HG02981 (cell line): ENCODE measurements around the gene FAM111A.

ENCODE experiments used
- ATAC-seq: cut with Tn5 transposase; IDR thresholded peaks from one replicate; pipeline ENCODE4 v1.9.1; 2021; ENCODE audit warnings: mild to moderate bottlenecking, moderate library complexity; ENCODE audit not compliant: unreplicated experiment

FAM111A gene

GRCh38 chr11:59179121-59179520, 36.5 kb downstream of the FAM111A start:
- ATAC-seq: no peak

- no peak for ATAC-seq
Measured at GRCh38 chr11:59180168-59180776, 37.6 kb downstream of the FAM111A start.

DNA sequence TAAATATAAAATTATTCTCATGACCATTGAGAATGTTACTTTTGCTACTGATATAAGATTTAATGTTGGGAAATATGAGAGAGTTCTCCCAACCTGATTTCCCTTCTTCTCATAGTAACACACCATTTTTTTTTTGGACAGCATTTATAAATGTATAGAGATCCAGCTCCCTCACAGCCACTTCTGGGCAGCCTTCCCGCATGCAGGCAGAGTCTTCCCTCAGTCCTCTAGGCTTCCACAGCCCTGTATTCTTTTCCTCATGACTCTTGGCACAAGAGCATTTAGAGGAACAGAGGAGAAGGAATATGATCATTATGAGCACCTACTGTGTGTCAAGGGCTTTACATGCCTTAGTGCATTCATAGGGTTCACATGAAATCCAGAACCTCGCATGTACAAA, 38.3 kb downstream of the FAM111A start:
- ATAC-seq: no peak

DNA sequence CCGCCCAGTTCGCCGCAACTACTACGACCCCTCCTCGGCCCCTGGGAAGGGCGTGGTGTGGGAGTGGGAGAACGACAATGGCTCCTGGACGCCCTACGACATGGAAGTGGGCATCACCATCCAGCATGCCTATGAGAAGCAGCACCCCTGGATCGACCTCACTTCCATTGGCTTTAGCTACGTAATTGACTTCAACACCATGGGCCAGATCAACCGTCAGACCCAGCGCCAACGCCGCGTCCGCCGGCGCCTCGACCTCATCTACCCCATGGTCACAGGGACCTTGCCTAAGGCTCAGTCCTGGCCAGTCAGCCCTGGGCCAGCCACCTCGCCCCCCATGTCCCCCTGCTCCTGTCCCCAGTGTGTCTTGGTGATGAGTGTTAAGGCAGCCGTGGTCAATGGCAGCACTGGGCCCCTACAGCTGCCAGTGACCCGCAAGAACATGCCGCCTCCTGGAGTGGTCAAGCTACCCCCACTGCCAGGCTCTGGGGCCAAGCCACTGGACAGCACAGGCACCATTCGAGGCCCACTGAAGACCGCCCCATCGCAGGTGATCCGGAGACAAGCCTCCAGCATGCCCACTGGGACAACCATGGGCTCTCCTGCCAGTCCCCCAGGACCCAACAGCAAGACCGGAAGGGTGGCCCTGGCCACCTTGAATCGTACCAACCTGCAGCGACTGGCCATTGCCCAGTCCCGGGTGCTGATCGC, 39.2 kb downstream of the FAM111A start:
- ATAC-seq: no peak

- ATAC-seq: peak; percentile 50
Measured at GRCh38 chr11:59182457-59183151, 39.9 kb downstream of the FAM111A start.

- no peak for ATAC-seq
Measured at GRCh38 chr11:59183771-59184170, 41.1 kb downstream of the FAM111A start.

- no peak for ATAC-seq
Measured at GRCh38 chr11:59184691-59185339, 42.2 kb downstream of the FAM111A start.

DNA sequence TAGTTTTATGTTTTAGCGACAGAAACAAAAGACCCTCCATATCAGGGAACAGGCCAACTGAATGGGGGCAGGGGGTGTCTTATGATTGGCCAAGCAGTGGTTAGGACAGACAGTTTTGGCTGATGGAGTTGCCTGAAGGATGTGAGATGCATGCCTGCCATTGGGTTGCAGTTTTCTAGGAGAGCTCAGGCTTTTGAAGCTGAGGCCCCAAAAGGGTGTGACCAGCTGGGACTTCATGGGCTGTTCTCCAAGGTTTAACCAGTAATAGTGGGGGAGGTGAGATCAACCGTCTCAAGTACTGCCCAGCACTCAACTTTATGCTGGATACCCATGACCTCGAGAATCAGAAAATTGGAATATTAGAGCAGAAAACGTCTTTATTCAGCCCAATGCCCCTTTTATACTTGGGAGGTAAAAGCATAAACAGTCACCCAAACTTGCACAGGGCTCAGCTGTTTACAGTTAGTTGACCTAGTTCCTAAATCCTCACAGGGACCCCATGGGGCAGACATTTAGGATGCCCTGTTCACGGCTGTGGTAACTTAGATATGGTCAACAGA, 42.8 kb downstream of the FAM111A start:
- no peak for ATAC-seq

DNA sequence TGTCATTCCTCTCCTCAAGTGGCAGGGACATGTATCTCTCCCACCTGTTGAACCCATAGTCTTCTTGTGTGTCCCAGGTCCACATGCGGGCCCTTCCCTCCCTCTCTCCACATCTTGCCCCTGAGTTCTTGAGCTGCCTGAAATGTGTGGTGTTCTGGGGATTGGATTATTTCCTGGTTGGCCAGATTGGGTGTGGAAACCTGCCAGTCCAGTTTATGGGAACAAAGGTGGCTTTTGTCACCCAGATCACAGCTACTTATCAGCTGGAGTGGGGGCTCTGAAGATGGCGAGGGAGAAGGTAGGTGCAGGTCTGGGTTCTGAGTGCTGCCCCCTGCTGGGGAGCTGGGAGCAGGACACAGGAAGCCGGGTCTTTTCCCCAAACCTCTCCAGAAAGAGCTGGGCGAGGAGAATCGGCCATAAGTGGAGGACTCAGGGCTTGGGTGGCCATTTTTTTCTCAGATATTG, 43.5 kb downstream of the FAM111A start:
- ATAC-seq: peak; percentile 53

GRCh38 chr11:59187035-59187434, 44.4 kb downstream of the FAM111A start:
- ATAC-seq: no peak

DNA sequence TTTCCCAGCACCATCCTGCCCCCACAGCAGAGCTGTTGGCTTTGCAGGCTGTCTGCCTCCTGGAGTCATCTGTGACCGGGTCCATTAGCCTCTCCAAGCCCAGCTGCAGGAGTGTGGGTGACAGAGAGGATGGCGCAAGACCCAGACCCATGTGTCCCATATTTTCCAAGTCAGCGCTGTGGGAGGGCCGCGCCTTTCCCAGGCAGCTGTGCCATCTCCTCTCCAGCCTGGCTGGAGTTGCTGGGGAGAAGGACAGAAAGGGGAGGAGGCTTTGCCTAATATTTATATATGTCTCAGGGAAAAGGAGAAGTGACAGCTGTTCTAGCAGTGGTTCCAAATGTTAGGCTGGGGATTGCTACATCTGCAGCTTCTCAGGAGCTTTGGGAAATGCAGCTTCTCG, 44.9 kb downstream of the FAM111A start:
- ATAC-seq: no peak

GRCh38 chr11:59188954-59189353, 46.3 kb downstream of the FAM111A start:
- ATAC-seq: no peak

DNA sequence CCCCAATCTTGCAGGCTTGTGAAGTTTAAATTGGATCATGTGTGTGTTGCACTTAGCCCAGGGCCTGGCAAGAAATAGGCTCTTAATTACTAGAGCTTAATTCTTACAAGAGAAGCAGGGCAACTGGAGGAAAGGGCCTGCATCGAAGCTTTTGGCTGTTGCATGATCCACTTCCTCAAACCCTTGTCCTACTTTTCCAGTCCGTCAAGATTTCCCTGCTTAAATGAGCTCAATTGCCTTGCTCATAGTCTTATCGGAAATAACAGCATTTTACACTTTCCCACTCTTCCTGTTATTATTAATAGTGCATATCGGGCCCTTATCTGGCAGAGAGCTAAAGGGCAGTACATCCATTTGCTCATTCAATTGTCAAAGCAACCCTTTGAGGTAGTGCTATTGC, 47.3 kb downstream of the FAM111A start:
- ATAC-seq: no peak

GRCh38 chr11:59191095-59191494, 48.4 kb downstream of the FAM111A start:
- ATAC-seq: no peak

DNA sequence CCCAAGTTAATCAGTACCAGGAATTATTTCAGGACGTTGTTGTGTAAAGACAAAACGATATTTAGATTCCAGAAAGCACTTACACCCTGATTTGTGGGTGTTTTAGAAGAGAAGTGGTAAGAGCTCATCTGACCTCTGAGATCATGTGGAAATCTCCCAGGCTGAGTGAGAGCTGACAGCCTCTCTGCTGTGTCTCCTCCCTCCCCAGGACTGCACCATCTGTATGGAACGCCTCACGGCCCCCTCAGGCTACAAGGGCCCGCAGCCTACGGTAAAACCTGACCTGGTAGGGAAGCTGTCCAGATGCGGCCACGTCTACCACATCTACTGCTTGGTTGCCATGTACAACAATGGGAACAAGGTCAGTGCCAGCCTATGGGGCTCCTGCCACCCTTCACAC, 49.2 kb downstream of the FAM111A start:
- no peak for ATAC-seq

DNA sequence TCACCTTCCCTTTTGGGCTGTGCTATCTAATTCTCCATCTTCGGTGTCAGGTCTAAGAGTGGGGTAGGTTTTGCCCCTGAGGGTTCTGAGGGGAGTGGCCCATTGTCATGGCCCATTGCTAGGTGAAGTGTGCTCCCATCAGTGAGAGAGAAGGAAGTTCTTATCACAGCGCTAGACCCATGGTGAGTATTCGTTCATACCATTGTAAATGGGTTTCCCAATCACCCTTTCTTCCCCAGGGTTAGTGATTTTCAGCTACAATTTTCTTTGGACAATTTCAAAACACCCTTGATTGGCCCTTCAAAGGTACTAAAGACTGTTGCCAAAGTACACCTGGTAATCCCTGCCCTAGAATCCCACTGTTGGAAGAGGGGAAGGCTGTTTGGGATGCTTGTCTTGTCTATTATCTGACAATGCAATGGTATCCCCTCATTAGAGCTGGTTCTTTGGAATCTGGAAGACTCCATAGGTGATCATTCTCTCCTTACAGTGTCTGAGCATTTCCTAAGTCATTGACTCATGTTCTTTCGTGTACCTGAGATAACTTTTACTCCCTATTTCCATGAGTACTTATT, 49.9 kb downstream of the FAM111A start:
- ATAC-seq: no peak

DNA sequence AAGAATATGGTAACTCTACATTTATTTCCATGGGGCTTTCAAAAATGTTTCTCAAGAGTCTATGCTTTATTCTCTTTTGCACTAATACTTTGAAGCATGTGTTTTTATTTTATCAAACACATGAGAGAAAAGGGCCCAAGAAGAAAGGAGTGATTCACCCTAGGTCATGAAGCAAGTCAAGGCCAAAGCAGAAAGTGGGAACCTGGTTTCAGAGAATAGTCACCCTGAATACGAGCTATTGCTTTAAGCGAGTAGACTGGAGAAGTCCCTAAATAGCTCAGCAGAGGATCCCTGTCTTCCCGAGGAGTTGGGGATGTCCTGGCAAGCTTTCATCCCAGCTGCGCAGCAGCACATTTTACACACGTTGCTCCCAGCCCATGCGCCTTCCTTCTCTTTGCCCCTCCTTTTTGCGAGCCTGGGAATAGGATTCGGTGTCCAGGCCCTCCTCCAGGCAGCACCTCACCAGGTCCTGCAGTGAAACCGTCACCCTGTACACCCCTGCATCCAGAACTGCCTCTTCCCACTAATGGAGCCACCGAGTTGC, 51.0 kb downstream of the FAM111A start:
- no peak for ATAC-seq

- ATAC-seq: no peak
Measured at GRCh38 chr11:59195586-59195985, 52.9 kb downstream of the FAM111A start.

DNA sequence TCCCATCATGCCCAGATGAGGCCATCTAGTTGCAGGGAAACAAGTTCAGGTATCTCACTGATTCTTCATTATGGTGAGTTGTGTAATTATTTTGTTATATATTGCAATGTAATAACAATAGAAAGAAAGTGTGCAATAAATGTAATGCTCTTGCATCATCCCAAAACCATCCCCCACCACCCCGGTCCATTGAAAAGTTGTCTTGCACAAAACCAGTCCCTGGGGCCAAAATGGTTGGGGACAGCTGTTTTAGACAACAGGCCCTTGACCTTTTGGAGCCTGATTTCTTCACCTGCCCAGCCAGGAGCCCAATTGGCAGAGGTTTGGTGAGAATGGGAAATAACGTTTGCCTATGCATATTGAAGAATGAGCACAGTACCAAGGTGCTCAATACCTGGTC, 54.1 kb downstream of the FAM111A start:
- ATAC-seq: no peak

DNA sequence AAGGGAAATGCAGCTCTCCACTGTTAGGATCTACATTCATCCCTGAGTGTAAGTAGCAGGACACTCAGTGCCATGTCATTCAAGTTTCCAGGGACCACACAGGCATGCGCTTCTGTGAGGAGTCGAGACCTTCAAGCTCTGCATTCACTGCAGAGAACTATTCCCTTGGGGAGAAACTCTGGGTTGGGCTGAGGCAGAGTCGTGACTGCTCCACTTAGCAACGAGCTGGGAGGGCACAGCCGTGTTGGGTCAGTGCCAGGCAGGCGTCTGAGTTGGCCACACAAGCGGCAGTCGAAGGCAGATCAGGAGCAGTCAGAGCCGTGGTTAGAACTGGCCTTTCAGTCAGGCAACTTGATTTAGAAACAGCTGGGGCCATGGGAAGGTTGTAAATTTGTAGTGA, 55.3 kb downstream of the FAM111A start:
- no peak for ATAC-seq

DNA sequence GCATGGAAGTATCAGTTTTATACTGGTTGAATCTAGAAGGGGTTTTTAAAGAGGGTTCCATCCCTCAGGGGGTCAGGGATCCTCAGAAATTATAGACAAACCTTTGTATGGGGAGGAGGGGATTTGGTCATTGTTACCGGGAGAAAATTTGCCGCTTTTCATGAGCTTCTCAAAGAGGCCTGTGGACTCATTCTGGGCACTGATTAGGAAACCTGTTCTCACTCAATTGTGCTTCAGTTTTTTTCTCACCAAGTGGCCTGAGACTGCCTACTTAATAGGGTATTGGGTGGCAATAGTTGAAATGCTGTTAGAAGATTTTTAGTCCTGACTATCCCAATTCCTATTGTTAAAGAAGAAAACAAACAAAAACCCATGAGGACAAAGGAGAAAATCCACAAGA, 56.1 kb downstream of the FAM111A start:
- no peak for ATAC-seq
